ENCODE measurements around the gene ANKFN1.

ANKFN1 gene

DNA sequence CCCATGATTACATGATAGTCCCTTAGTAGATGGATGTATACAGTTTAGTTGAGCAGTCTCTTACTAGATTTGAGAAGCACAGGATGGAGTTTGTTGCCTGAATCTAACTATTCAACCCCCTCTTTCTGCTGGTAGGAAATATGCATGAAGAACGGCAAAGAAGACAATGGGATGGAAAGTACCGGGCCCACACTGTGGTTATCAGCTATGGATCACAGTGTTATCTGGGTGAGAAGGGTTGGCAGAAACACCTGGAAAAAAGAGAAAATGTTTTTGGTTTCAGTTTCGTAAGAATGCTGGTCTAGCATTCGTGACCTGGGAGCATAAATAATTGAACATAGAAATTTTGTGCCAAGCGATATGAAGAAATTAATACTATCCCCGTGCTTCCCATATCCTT lies 53.1 kb downstream of the ANKFN1 start:
- DNase-seq (ENCODE audit: low read depth), result no peak
- no peak overlapping the region for H3K4me3 ChIP-seq (ENCODE audit: low read length)
- TF ChIP-seq, protein P1, sequence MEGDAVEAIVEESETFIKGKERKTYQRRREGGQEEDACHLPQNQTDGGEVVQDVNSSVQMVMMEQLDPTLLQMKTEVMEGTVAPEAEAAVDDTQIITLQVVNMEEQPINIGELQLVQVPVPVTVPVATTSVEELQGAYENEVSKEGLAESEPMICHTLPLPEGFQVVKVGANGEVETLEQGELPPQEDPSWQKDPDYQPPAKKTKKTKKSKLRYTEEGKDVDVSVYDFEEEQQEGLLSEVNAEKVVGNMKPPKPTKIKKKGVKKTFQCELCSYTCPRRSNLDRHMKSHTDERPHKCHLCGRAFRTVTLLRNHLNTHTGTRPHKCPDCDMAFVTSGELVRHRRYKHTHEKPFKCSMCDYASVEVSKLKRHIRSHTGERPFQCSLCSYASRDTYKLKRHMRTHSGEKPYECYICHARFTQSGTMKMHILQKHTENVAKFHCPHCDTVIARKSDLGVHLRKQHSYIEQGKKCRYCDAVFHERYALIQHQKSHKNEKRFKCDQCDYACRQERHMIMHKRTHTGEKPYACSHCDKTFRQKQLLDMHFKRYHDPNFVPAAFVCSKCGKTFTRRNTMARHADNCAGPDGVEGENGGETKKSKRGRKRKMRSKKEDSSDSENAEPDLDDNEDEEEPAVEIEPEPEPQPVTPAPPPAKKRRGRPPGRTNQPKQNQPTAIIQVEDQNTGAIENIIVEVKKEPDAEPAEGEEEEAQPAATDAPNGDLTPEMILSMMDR (conservative IDR thresholded peaks at IDR 0.05; ENCODE audit: low read length), result no peak

DNA sequence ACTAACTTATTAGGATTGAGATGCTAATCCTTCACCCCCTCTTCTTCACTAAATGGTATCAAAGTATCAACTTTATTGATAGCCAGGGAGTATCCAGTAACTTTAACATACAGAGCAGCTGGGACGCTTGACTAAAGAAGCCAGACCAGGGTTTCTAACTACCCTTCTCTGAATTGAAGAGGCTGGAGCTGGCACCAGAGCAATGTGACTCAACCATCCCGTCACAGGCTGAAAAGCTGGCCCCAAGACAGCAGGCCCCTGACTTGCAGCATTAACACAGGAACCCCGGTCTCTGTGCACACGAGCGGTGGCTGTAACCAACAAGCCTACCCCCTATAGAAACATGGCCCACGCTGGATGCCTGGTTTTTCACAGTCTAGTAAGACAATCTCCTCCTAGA lies 59.8 kb downstream of the ANKFN1 start:
- no peak overlapping the region for H3K4me3 ChIP-seq (ENCODE audit: low read length)
- no peak for DNase-seq (ENCODE audit: low read depth)
- TF ChIP-seq, protein P1 (conservative IDR thresholded peaks at IDR 0.05; ENCODE audit: low read length), result no peak

DNA sequence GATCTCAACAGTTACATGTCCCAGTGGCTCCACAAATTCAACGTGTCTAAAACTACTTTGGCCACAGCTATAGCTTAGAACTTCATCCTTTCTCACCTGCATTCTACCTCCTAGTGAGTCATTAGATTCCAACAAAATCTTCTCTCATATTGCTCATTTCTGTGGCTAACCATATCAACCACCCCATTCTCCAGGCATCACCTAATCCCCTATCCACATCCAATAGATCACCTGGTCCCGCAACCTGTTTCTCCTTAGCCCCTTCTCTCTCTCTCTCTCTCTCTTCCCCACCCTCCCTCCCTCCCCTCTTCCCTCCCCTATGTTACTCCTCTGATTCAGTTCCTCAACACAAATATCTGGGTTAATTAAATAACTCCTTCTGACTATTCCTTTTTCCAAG lies 64.6 kb downstream of the ANKFN1 start:
- no peak overlapping the region for H3K4me3 ChIP-seq (ENCODE audit: low read length)
- TF ChIP-seq, protein P1 (conservative IDR thresholded peaks at IDR 0.05; ENCODE audit: low read length), result no peak
- DNase-seq (ENCODE audit: low read depth), result no peak

DNA sequence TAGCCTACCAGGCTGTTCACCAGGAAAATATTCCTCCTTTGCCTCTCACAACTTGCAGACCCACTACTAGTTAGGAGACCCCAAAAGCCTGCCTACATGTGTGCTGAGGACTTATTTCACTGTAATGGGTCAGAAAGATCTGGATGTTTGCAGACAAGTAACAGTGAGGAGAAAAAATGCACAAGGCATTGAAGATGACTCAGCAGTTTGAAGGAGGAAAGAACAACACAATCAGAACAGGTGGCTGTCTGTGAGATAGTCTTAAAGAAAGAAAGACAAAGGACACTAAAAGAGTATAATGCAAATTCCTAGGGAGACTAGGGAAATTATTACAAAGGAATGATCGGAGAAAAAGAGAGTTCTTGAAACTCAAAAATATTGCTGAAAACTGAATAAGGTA lies 69.0 kb downstream of the ANKFN1 start:
- peak; percentile 6 for DNase-seq (ENCODE audit: low read depth)
- H3K4me3 ChIP-seq (ENCODE audit: low read length), result no peak overlapping the region
- TF ChIP-seq, protein P1 (conservative IDR thresholded peaks at IDR 0.05; ENCODE audit: low read length), result no peak

DNA sequence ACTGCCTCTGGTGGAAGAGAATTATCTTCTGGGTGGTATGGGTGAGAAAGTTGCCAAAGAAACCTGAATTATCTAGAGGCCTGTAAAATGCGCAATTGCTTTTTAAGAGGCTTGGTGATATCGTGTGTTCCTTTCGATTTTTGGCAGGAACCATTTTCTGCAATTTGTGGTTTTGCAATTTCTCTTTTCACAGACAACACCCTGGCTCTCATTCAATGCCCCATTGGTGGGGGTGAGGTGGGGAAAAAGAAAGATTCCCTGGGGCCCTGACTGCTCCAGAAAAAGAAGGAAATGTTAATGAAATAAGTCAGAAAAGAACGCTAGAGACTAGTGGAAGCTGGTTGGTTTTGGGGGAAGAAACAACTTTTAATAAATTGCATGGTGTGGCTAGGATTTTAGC lies 77.4 kb downstream of the ANKFN1 start:
- DNase-seq (ENCODE audit: low read depth), result peak; percentile 83
- TF ChIP-seq, protein P1 (conservative IDR thresholded peaks at IDR 0.05; ENCODE audit: low read length), result no peak

DNA sequence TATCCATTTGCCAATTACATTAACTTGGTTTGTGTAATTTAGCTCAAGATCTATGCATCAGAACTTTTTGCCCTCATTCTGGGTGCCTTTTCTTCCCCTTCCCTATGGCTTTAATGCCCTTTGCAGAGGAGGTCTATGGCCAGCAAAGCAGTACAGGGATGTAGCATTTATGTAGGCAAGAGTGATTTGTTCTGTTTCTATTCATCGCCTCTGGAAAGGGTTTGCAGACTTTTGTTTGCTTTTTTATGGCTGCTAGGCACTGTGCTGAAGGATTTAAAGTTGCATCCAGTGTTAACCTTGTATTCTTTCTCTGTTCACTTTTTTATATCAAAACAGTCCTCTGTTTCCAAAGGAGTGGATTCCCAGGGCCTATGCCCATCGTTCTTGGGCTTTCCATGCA lies 78.0 kb downstream of the ANKFN1 start:
- TF ChIP-seq, protein P1 (conservative IDR thresholded peaks at IDR 0.05; ENCODE audit: low read length), result no peak
- H3K4me3 ChIP-seq (ENCODE audit: low read length), result no peak overlapping the region
- no peak for DNase-seq (ENCODE audit: low read depth)

More for the DNA sequence above, 77.4 kb downstream of the ANKFN1 start:
- H3K4me3 ChIP-seq (ENCODE audit: low read length), result no peak overlapping the region

DNA sequence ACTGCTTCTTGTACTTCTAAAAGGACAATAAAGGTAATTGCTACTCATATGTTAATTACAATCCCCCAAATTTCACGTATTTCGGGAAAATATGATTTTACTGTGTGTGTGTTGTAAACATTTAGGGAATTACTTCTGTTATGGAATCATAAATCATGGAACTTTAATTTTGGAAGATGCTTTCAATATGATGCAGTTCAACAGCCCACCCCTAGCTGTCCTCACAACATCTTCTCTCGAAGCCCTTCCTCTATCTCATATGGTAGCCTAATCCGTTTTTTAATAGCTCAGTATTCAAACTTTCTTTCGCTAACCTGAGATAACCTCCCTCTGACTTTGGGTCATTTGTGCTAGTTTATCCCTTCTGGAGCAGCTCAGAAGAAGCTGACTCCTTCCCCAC lies 78.4 kb downstream of the ANKFN1 start:
- no peak for DNase-seq (ENCODE audit: low read depth)
- no peak overlapping the region for H3K4me3 ChIP-seq (ENCODE audit: low read length)
- TF ChIP-seq, protein P1 (conservative IDR thresholded peaks at IDR 0.05; ENCODE audit: low read length), result peak; percentile 17
